ENCODE results near the gene PROC.

PROC gene

GRCh38 chr2:127463155-127463991 is 45.1 kb downstream of the PROC start:
- DNase-seq, result no peak

GRCh38 chr2:127464470-127465257 is 46.4 kb downstream of the PROC start:
- peak in 1 of 2 experiments; percentile 13 for DNase-seq

- DNase-seq, result peak; percentile 2 to 3
These were observed 47.0 kb downstream of the PROC start for GRCh38 chr2:127465258-127465657.

- DNase-seq, result no peak
These were observed 50.8 kb downstream of the PROC start for GRCh38 chr2:127469051-127469450.

GRCh38 chr2:127469974-127470373 is 51.7 kb downstream of the PROC start:
- DNase-seq, result no peak

- DNase-seq, result no peak
These were observed 53.2 kb downstream of the PROC start for GRCh38 chr2:127471286-127471988.

- DNase-seq, result no peak
These were observed 54.0 kb downstream of the PROC start for GRCh38 chr2:127472268-127472667.

GRCh38 chr2:127475788-127476187 is 57.6 kb downstream of the PROC start:
- no peak for DNase-seq
